Pancreas (tissue), 10 donors: ENCODE data around the gene SEMA4F. TPM values are rescaled to one million over a fixed set of nuclear protein-coding genes. Genes with fewer than 3 reads are reported as not detected.

ENCODE experiments used
- ATAC-seq, 4 donors: fragments of 200-7000 bp; cut with Tn5 transposase; one replicate each; pipeline versions ENCODE4 v1.8.0 to v1.9.1; 2020; ENCODE audit warnings: mild to moderate bottlenecking in 4 of 4, moderate library complexity in 4 of 4
- DNase-seq, 6 donors: peaks; one replicate each; pipeline ENCODE4 v3.0.0-alpha.2; 2020
- FAIRE-seq: peaks from 2 replicates; lab custom pipeline; 2012; peaks lifted over from hg19 to GRCh38; lab: Jason Lieb, UNC
- H3K27ac ChIP-seq, 4 donors: fragments of 200-600 bp; sonication (generic); 1 replicate in 3 of 4; 2 replicates in 1 of 4; pipeline versions ENCODE4 v1.5.0 to v1.8.0; 2020
- H3K27me3 ChIP-seq, 4 donors: fragments of 200-600 bp; one replicate each; pipeline ENCODE4 v1.8.0; 2021
- H3K36me3 ChIP-seq, 3 donors: fragments of 200-600 bp; sonication (generic) in 1 of 3; one replicate each; pipeline versions ENCODE4 v1.5.0 to v1.8.0; 2020 to 2021
- H3K4me1 ChIP-seq, 3 donors: fragments of 200-600 bp; one replicate each; pipeline ENCODE4 v1.8.0; 2021
- H3K4me3 ChIP-seq, 4 donors: fragments of 200-600 bp; sonication (generic) in 2 of 4; one replicate each; pipeline versions ENCODE4 v1.5.0 to v1.8.0; 2020 to 2021
- H3K9me3 ChIP-seq, 4 donors: fragments of 200-600 bp; one replicate each; pipeline ENCODE4 v1.8.0; 2021
- CTCF ChIP-seq, 4 donors: fragments of 200-600 bp; sonication (generic) in 3 of 4; IDR thresholded peaks; one replicate each; pipeline versions ENCODE4 v1.5.0 to v1.8.0; 2021; ENCODE audit warnings: antibody characterized with exemption in 4 of 4
- WGBS, 2 donors: extraction: QIAGEN DNeasy Blood & Tissue Kit; methylation state at CpG; one replicate each; pipeline ENCODE4 v1.1.7; 2013; 5-methylcytosine and 5-hydroxymethylcytosine counted together
- intact Hi-C, 3 donors: fragments of 100-400 bp; cut with DNase I; formaldehyde crosslinking; loops; one replicate each; pipeline versions ENCODE4 v1.11.1 to v1.14.2; 2022
- polyA plus RNA-seq, 2 donors: library from polyadenylated mRNA; stranded (reverse); fragments of 200-250 nt; gene quantifications; one replicate each; pipeline ENCODE4 v1.2.3, GENCODE V29; 2013
- total RNA-seq, 6 donors: library from RNA; stranded (reverse); fragmentation: NEBNext Ultra II Directional in 4 of 6; extraction: Animal tissue kit (Norgen Biotek cat#: 25700) in 4 of 6; gene quantifications; one replicate each; pipeline versions ENCODE4 v1.2.1 to v1.2.4, GENCODE V29; 2021 to 2023
- donor health status: healthy with polysubstance abuse.
- donor health status: DM: no; HTN: no; CAD: no; lungs with moderate emphysema.
- donor health status: DM: no; HTN: no; CAD: no.
- donor health status: control.
- donor health status: control.
- donor health status: Bipolar disorder and iron deficiency.
- donor health status: DM: yes; HTN: yes; CAD: no.
- donor health status: DM: no; HTN: no; CAD: no.
- donor health status: DM: no; HTN: no; CAD: no.
- donor health status: DM: yes; HTN: yes; CAD: no.

Gene SEMA4F
- total and polyA plus RNA-seq, 8 donors: 1.9 to 5.9 (median 2.6) TPM

- DNase-seq: peak; percentile 53 to 91 (median 80)
- Histone ChIP-seq H3K27me3 (no peaks in the 10 kb centered on the region), H3K4me3 (peak overlapping the region; percentile 30 to 65 (median 42)), H3K27ac (no peak overlapping the region), H3K4me1 (no peaks in the 10 kb centered on the region), H3K36me3 (no peaks in the 10 kb centered on the region), H3K9me3 (no peaks in the 10 kb centered on the region)
- intact Hi-C loops: loop anchor here (5.0 to 10.0 kb wide), 2 partner anchors 160 to 162 kb away; no protein-coding TSS in a partner anchor
- WGBS, 2 donors: 0% methylated on average over 49 to 56 of the region's 56 CpGs
- peak; percentile 94 to 98 (median 96) for ATAC-seq
- peak; percentile 65 to 87 (median 82) for TF ChIP-seq CTCF (IDR thresholded peaks at IDR 0.05)
- no peak for FAIRE-seq
Observed at GRCh38 chr2:74715081-74715791, 61.2 kb downstream of the SEMA4F start.

- Histone ChIP-seq H3K36me3 (no peaks in the 10 kb centered on the region), H3K9me3 (no peaks in the 10 kb centered on the region), H3K4me1 (no peaks in the 10 kb centered on the region), H3K27ac (no peak overlapping the region), H3K27me3 (no peaks in the 10 kb centered on the region), H3K4me3 (peak overlapping the region in 2 of 4 donors; percentile 30 to 65)
- no peak for DNase-seq
- ATAC-seq: no peak
- no peak for TF ChIP-seq CTCF (IDR thresholded peaks at IDR 0.05)
- WGBS, 2 donors: 44 to 47% methylated on average over 6 of the region's 6 CpGs
- intact Hi-C loops: loop anchor here (5.0 to 10.0 kb wide), 2 partner anchors 159 to 161 kb away; no protein-coding TSS in a partner anchor
- FAIRE-seq: no peak
Observed at GRCh38 chr2:74715880-74716279, 61.8 kb downstream of the SEMA4F start.

GRCh38 chr2:74719066-74719465, 65.0 kb downstream of the SEMA4F start:
- intact Hi-C loops: loop anchor here (5.0 to 10.0 kb wide), 2 partner anchors 156 to 158 kb away; no protein-coding TSS in a partner anchor
- no peak for FAIRE-seq
- WGBS, 2 donors: 39 to 57% methylated on average over 2 of the region's 2 CpGs

GRCh38 chr2:74721316-74721715, 67.3 kb downstream of the SEMA4F start:
- H3K36me3 ChIP-seq: no peaks in the 10 kb centered on the region
- no peaks in the 10 kb centered on the region for H3K27me3 ChIP-seq
- no peak overlapping the region for H3K27ac ChIP-seq
- no peak for ATAC-seq
- no peak for TF ChIP-seq CTCF (IDR thresholded peaks at IDR 0.05)
- H3K4me3 ChIP-seq: no peak overlapping the region
- no peaks in the 10 kb centered on the region for H3K4me1 ChIP-seq
- intact Hi-C loops: no loop called here
- H3K9me3 ChIP-seq: no peaks in the 10 kb centered on the region
- no peak for DNase-seq
- FAIRE-seq: no peak

More at GRCh38 chr2:74719066-74719465, 65.0 kb downstream of the SEMA4F start:
- Histone ChIP-seq H3K27ac (no peak overlapping the region), H3K4me1 (no peaks in the 10 kb centered on the region), H3K4me3 (no peak overlapping the region), H3K27me3 (no peaks in the 10 kb centered on the region), H3K9me3 (no peaks in the 10 kb centered on the region), H3K36me3 (no peaks in the 10 kb centered on the region)
- ATAC-seq: no peak
- no peak for TF ChIP-seq CTCF (IDR thresholded peaks at IDR 0.05)
- DNase-seq: no peak

- no peak for TF ChIP-seq CTCF (IDR thresholded peaks at IDR 0.05)
- no peak overlapping the region for H3K4me3 ChIP-seq
- H3K9me3 ChIP-seq: no peaks in the 10 kb centered on the region
- H3K4me1 ChIP-seq: no peaks in the 10 kb centered on the region
- no peak for ATAC-seq
- 66 to 68% methylated on average over 4 of the region's 4 CpGs for WGBS, 2 donors
- no peak for DNase-seq
- no peak overlapping the region for H3K27ac ChIP-seq
- FAIRE-seq: no peak
- no peaks in the 10 kb centered on the region for H3K36me3 ChIP-seq
- intact Hi-C loops: no loop called here
- H3K27me3 ChIP-seq: no peaks in the 10 kb centered on the region
Observed at GRCh38 chr2:74724496-74724895, 70.4 kb downstream of the SEMA4F start.
